Measurements from ENCODE around the gene MTERF2.

- TF ChIP-seq NFE2L1 (CRISPR knock-in tag; IDR thresholded peaks at IDR 0.05) = no peak
- TF ChIP-seq ZNF138 (CRISPR knock-in tag; conservative IDR thresholded peaks at IDR 0.05) = no peak
Measured at GRCh38 chr12:106945261-106945851, 41.6 kb downstream of the MTERF2 start.
